Lower leg skin (tissue), 3 donors: ENCODE data around the gene SLC17A9.

Source experiments
- CTCF ChIP-seq, 3 donors: fragments of 450-650 bp; IDR thresholded peaks; one replicate each; pipeline ENCODE4 v1.5.1; 2016; ENCODE audit warnings: antibody characterized with exemption in 3 of 3, mild to moderate bottlenecking in 3 of 3, moderate library complexity in 2 of 3
- POLR2A ChIP-seq, 2 donors: fragments of 450-650 bp; IDR thresholded peaks; one replicate each; pipeline ENCODE4 v1.6.1; 2016 to 2017; ENCODE audit warnings: antibody characterized with exemption in 2 of 2, mild to moderate bottlenecking in 1 of 2, moderate library complexity in 1 of 2

GRCh38 chr20:62917720-62918119 is 34.8 kb upstream of the SLC17A9 start:
- TF ChIP-seq POLR2A (IDR thresholded peaks at IDR 0.05) (no peak), CTCF (IDR thresholded peaks at IDR 0.05) (no peak)
